ENCODE measurements around the gene AGAP1. TPM values are rescaled to one million over a fixed set of nuclear protein-coding genes. Genes with fewer than 3 reads are reported as not detected.

The AGAP1 gene
- total RNA-seq, 4 donors from 2014 or later, result 13.7 to 18.5 (median 17.1) TPM

GRCh38 chr2:235570256-235570655 is 76.4 kb downstream of the AGAP1 start:
- intact Hi-C loops (cut with DNase I; ENCODE audit: low total_unique reads), result no loop called here
- no peak overlapping the region for H3K4me3 ChIP-seq (ENCODE audit: low read depth, poor library complexity, severe bottlenecking)

GRCh38 chr2:235570966-235571692 is 77.3 kb downstream of the AGAP1 start:
- H3K4me3 ChIP-seq (ENCODE audit: low read depth, poor library complexity, severe bottlenecking), result no peak overlapping the region
- TF ChIP-seq POLR2A (IDR thresholded peaks at IDR 0.05) (no peak), CTCF (IDR thresholded peaks at IDR 0.05) (no peak)
- DNase-seq (ENCODE audit: low spot score in 2 of 2), result no peak
- intact Hi-C loops (cut with DNase I; ENCODE audit: low total_unique reads), result no loop called here
- WGBS, 2 donors, result 90 to 91% methylated on average over 9 of the region's 9 CpGs

More at GRCh38 chr2:235570256-235570655, 76.4 kb downstream of the AGAP1 start:
- no peak for TF ChIP-seq CTCF (IDR thresholded peaks at IDR 0.05)
- no peak for TF ChIP-seq POLR2A (IDR thresholded peaks at IDR 0.05)
- no peak for DNase-seq (ENCODE audit: low spot score in 2 of 2)
- WGBS, 2 donors, result 61 to 79% methylated on average over 4 of the region's 4 CpGs

- TF ChIP-seq CTCF (IDR thresholded peaks at IDR 0.05) (no peak), POLR2A (IDR thresholded peaks at IDR 0.05) (no peak)
- DNase-seq (ENCODE audit: low spot score in 2 of 2), result no peak
- intact Hi-C loops (cut with DNase I; ENCODE audit: low total_unique reads), result no loop called here
- H3K4me3 ChIP-seq (ENCODE audit: low read depth, poor library complexity, severe bottlenecking), result no peak overlapping the region
- WGBS, 2 donors, result 92 to 93% methylated on average over 7 of the region's 7 CpGs
Measured at GRCh38 chr2:235572592-235572991, 78.7 kb downstream of the AGAP1 start.

GRCh38 chr2:235573331-235574221 is 79.7 kb downstream of the AGAP1 start:
- no peak for TF ChIP-seq POLR2A (IDR thresholded peaks at IDR 0.05)
- TF ChIP-seq CTCF (IDR thresholded peaks at IDR 0.05), result no peak
- DNase-seq (ENCODE audit: low spot score in 2 of 2), result peak in 1 of 2 donors; percentile 80
- intact Hi-C loops (cut with DNase I; ENCODE audit: low total_unique reads), result no loop called here
- 83 to 85% methylated on average over 12 of the region's 12 CpGs for WGBS, 2 donors
- no peak overlapping the region for H3K4me3 ChIP-seq (ENCODE audit: low read depth, poor library complexity, severe bottlenecking)

GRCh38 chr2:235575431-235575830 is 81.6 kb downstream of the AGAP1 start:
- intact Hi-C loops (cut with DNase I; ENCODE audit: low total_unique reads), result no loop called here
- H3K4me3 ChIP-seq (ENCODE audit: low read depth, poor library complexity, severe bottlenecking), result no peak overlapping the region
- no peak for DNase-seq (ENCODE audit: low spot score in 2 of 2)
- WGBS, 2 donors, result 43 to 51% methylated on average over 8 of the region's 8 CpGs
- no peak for TF ChIP-seq POLR2A (IDR thresholded peaks at IDR 0.05)
- no peak for TF ChIP-seq CTCF (IDR thresholded peaks at IDR 0.05)
